Nasal cavity respiratory epithelium epithelial cell of viscerocranial mucosa (primary cell): ENCODE measurements around the gene OR8I2. TPM values are rescaled to one million over a fixed set of nuclear protein-coding genes. Genes with fewer than 3 reads are reported as not detected.

Experiments
- total RNA-seq: library from RNA; depleted of rRNA; stranded (reverse); fragments of >200 nt; gene quantifications from 2 replicates; pipeline ENCODE4 v1.2.3, GENCODE V29; 2014

The OR8I2 gene
- not detected in 2 replicates for total RNA-seq

DNA sequence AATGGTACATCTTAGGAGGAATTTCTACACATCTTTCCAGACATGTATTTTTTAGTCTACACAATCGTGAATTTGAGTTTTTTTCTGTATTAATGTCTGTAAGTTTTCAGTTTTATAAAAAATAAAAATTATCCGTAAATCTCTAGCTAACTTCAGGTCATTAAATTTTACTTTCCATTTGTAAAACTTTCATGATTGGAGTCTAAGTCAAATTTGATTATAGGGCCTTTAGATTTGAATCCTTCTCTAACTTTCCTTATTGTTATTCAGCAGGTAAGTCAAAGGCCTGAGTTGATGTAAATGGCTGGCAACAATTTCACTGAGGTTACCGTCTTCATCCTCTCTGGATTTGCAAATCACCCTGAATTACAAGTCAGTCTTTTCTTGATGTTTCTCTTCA is at the start of gene OR8I2:
Gene OR8I2, plus strand, starts transcription at position 301 of the 400 bp plus-strand sequence. Its CDS starts 0 bp downstream, at position 301.

DNA sequence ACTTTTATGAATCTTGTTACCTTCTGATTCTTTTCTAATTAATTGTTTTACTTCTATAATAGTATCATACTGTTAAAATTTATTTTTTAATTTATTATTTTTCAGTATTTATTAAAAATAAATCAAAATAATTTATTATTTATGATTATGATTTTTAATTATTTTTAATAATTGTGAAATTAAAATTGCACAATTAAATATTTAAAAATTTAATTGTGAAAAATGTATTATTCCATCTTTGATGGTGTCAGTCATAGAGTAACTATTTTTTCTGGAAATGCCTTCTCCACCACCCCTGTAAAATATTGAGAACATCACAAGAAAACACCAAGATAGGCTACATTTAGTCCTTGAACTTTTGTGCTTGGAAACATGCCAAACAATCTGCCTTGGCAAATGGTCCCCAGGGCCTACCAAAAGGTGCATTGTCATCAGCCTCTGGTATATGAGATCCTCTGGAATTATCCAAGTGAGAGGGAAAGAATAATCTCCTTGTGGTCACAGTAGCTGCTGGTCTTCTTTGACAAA is 10.2 kb downstream of the OR8I2 start, which contains the start of gene OR8H2:
Gene OR8H2, plus strand, starts transcription at position 478 of the 528 bp plus-strand sequence. CDS start 1,356 bp downstream, outside the sequence.

DNA sequence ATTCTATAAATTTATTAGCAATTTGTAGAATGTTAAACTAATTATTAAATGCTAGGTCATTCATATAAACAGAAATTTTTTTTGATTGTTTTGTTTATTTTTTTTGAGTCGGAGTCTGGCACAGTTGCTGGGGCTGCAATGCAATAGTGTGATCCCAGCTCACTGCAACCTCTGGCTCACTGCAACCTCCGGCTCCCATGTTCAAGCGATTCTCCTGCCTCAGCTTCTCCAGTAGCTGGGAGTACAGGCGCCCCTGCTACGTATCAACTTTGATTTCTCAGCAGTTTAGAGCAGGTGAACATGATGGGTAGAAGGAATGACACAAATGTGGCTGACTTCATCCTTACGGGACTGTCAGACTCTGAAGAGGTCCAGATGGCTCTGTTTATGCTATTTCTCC is 29.0 kb downstream of the OR8I2 start, which contains the start of gene OR8H3:
Gene OR8H3, plus strand, starts transcription at position 301 of the 400 bp plus-strand sequence. Its CDS starts 0 bp downstream, at position 301.

DNA sequence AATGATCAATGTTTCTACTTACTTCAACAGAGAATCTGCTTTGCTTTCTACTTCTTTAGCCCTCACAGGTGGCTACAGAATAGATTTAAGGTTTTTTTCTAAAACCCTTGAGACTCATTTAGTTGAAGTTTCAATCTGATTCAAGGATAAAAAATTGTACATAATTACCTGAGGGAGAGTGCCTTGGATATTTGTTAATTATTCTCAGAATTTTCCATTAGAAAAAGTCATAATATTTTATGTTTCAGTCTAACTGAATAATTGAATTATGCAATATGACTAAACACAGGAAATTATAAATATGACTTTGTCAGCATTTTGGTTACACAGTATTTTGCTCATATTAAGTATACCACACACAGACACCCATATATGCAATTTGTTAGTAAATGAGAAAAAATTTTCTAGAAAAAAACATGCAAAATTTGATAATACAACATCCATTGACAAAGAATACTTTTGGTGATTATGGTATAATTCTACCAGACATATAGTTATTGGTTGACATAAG is 47.1 kb downstream of the OR8I2 start, which contains the start of gene OR8J3:
Gene OR8J3, minus strand, starts transcription at position 51 of the 511 bp plus-strand sequence. CDS start 2,483 bp downstream, outside the sequence.

Other genes with a start within 250 kb of the OR8I2 start
- gene TRIM51, start 210.0 kb upstream of the OR8I2 start, total RNA-seq: not detected in 2 replicates
- not detected in 2 replicates for gene OR5W2, start 178.7 kb upstream of the OR8I2 start, total RNA-seq
- not detected in 2 replicates for gene OR5I1, start 156.9 kb upstream of the OR8I2 start, total RNA-seq
- not detected in 2 replicates for gene OR10AG1, start 123.4 kb upstream of the OR8I2 start, total RNA-seq
- gene OR5F1, start 98.7 kb upstream of the OR8I2 start, total RNA-seq: not detected in 2 replicates
- gene OR5AS1, start 65.7 kb upstream of the OR8I2 start, total RNA-seq: not detected in 2 replicates
- not detected in 2 replicates for gene OR8H2, start 10.4 kb downstream of the OR8I2 start, total RNA-seq
- not detected in 2 replicates for gene OR8H3, start 29.1 kb downstream of the OR8I2 start, total RNA-seq
- not detected in 2 replicates for gene OR8J3, start 46.9 kb downstream of the OR8I2 start, total RNA-seq
- gene OR8K5, start 67.0 kb downstream of the OR8I2 start, total RNA-seq: not detected in 2 replicates
- gene OR5J2, start 83.3 kb downstream of the OR8I2 start, total RNA-seq: not detected in 2 replicates
- gene OR5T2, start 140.9 kb downstream of the OR8I2 start, total RNA-seq: not detected in 2 replicates
- not detected in 2 replicates for gene OR5T3, start 158.9 kb downstream of the OR8I2 start, total RNA-seq
- not detected in 2 replicates for gene OR5T1, start 180.8 kb downstream of the OR8I2 start, total RNA-seq
- gene OR8H1, start 198.9 kb downstream of the OR8I2 start, total RNA-seq: not detected in 2 replicates
- gene OR8K3, start 221.8 kb downstream of the OR8I2 start, total RNA-seq: not detected in 2 replicates